ENCODE measurements around the gene C1QTNF6.

DNA sequence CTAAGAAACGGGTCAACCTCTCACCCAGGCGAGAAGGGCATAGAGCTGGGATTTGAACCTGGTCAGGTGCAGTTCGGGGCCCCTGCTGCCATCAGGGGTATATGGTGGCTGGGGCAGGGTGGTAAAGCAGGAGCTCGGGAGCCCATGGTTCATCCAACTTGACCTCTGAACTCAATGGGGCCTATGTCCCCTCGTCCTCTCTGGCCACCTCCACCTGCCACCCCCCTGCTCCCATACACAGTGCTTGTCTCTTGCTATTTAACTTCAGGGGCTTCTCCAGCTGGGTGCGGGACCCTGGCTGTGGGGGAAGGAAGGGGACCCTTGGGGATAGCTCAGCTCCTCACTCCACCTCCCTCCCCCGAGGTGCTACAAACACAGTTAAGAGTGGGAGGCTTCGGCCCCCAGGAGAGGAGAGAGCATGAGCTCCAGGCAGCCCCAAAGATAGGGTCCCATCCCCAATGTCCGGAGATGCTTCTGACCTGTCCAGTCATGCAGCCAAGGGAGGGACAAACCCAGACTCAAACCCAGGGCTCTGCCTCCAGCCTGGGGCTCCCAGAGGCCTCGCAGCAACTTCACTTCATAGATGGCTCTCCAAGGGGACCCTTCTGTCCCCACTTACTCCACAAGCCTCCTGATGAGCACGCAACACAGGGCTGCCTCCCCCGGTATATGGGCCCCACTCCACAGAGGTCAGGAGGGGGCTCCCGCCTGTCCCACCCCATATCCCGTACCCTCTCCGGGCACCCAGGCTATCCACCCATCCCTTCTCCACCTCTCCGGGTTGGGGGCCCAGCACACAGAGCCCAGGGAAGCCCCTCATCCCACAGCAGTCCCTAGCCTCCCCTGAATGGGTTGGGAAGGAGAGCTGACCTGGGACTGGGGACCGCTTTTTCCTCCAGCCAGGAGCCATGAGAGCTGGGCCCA is 39.0 kb downstream of the C1QTNF6 start:
- TF ChIP-seq CTCF (conservative IDR thresholded peaks at IDR 0.05; ENCODE audit: low read depth, low read length) = no peak
- TF ChIP-seq EZH2 (IDR thresholded peaks at IDR 0.05; ENCODE audit: borderline replicate concordance, low read depth, low read length, poor library complexity, severe bottlenecking) = no peak

All from A673 (cell line).